Neuron (in vitro differentiated cells): ENCODE results near the gene EDC4.

Experiments
- H2AFZ ChIP-seq: one replicate; pipeline ENCODE4 v1.6.1; 2013; ENCODE audit warnings: low read depth, mild to moderate bottlenecking, inconsistent platforms, low read length, moderate library complexity
- H3K27me3 ChIP-seq: one replicate; pipeline ENCODE4 v1.6.1; 2013; ENCODE audit warnings: low read length; ENCODE audit not compliant: insufficient read depth
- H3K36me3 ChIP-seq: one replicate; pipeline ENCODE4 v1.6.1; 2013; ENCODE audit warnings: low read length; ENCODE audit not compliant: insufficient read depth
- H3K4me1 ChIP-seq: one replicate; pipeline ENCODE4 v1.6.1; 2013; ENCODE audit warnings: low read length; ENCODE audit not compliant: insufficient read depth
- H3K4me3 ChIP-seq: 2 replicates; pipeline ENCODE4 v1.5.1; 2013; ENCODE audit warnings: mild to moderate bottlenecking, low read length, moderate library complexity
- H3K9me3 ChIP-seq: one replicate; pipeline ENCODE4 v1.6.1; 2013; ENCODE audit warnings: low read length

EDC4 gene

DNA sequence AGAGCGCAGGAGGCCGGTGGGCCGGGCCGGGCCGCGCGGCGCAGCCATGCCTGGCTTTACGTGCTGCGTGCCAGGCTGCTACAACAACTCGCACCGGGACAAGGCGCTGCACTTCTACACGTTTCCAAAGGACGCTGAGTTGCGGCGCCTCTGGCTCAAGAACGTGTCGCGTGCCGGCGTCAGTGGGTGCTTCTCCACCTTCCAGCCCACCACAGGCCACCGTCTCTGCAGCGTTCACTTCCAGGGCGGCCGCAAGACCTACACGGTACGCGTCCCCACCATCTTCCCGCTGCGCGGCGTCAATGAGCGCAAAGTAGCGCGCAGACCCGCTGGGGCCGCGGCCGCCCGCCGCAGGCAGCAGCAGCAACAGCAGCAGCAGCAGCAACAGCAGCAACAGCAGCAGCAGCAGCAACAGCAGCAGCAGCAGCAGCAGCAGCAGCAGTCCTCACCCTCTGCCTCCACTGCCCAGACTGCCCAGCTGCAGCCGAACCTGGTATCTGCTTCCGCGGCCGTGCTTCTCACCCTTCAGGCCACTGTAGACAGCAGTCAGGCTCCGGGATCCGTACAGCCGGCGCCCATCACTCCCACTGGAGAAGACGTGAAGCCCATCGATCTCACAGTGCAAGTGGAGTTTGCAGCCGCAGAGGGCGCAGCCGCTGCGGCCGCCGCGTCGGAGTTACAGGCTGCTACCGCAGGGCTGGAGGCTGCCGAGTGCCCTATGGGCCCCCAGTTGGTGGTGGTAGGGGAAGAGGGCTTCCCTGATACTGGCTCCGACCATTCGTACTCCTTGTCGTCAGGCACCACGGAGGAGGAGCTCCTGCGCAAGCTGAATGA is 30.1 kb upstream of the EDC4 start:
- Histone ChIP-seq H3K4me1 (peaks cover 31% of the 10 kb centered on the region), H3K27me3 (no peaks in the 10 kb centered on the region), H3K9me3 (no peaks in the 10 kb centered on the region), H2AFZ (peak overlapping the region; percentile 72), H3K4me3 (peak overlapping the region; percentile 85), H3K36me3 (no peaks in the 10 kb centered on the region)

DNA sequence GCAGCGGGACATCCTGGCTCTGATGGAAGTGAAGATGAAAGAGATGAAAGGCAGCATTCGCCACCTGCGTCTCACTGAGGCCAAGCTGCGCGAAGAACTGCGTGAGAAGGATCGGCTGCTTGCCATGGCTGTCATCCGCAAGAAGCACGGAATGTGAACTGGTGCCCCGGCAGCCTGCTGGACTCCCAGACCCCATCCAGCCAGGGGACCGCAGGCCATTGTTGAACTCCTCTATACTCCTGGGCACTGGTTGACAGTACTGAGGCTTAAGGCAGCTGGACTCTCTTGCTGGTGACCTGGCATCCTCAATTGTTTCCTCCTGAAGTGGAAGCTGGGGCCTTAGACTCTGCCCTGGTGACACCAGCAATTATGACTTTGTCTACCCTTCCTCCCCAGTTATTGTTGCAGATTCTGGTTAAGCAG is 29.5 kb upstream of the EDC4 start:
- peaks cover 37% of the 10 kb centered on the region for H3K4me1 ChIP-seq

DNA sequence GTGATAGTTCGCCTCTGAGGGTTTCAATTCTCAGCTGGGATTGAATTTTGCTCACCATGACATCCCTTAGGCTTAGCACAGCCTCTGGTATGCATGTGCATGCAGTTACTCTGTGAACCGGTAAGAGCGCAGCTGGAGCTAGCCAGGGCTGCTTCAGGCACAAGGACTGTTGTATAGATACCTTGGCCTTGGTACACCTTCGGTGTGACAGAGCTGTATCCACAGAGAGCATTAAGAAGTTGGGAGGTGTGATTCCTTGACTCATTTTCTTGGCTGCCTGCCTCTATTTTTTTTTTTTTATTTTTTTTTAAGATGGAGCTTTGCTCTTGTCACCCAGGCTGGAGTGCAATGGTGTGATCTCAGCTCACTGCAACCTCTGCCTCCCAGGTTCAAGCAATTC is 28.4 kb upstream of the EDC4 start:
- H3K9me3 ChIP-seq, result no peaks in the 10 kb centered on the region
- no peak overlapping the region for H3K4me3 ChIP-seq
- H2AFZ ChIP-seq, result no peak overlapping the region
- H3K36me3 ChIP-seq, result peaks cover 5% of the 10 kb centered on the region
- H3K4me1 ChIP-seq, result peaks cover 37% of the 10 kb centered on the region
- H3K27me3 ChIP-seq, result no peaks in the 10 kb centered on the region

More for the DNA sequence above, 29.5 kb upstream of the EDC4 start:
- Histone ChIP-seq H3K4me3 (peak overlapping the region; percentile 85), H3K27me3 (no peaks in the 10 kb centered on the region), H3K36me3 (no peaks in the 10 kb centered on the region), H2AFZ (no peak overlapping the region), H3K9me3 (no peaks in the 10 kb centered on the region)

DNA sequence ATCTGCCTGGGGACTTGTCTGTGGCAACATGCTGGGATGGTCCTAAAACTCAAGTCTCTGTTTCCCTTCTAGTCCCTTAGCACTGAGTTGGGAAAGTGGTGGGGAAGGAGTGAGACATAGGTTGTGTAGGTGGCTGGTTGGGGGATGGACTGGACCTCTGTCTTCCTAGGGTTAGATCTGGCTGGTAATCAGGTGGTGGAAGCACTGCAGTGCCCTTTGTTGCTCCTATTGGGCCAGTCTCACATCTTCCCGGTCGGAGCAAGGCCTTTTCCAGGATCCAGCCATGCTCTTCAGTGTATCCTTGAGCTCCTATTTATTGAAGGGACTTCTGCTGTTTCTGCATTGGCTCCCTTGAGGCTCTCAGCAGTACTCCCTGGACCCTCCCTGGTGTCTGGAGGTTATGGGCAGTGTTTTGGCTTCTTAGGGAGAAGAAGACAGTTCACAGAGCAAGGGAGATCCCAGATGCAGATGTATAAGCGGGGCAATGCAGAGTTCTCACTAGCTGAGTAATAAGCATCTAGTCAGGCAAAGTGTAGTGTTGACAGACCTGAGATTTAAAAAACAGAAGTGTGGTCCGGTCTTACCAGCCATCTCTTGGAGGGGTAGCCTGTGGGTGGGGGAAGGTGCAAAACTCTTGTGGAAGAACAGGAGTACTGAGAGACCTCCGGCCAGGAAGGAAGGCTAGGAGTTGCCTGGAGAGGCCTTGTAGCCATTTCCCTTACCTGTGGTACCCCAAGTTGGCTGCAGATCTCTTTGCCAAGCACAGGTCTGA is 27.4 kb upstream of the EDC4 start:
- Histone ChIP-seq H3K4me3 (peak overlapping the region; percentile 96), H3K27me3 (no peaks in the 10 kb centered on the region)

DNA sequence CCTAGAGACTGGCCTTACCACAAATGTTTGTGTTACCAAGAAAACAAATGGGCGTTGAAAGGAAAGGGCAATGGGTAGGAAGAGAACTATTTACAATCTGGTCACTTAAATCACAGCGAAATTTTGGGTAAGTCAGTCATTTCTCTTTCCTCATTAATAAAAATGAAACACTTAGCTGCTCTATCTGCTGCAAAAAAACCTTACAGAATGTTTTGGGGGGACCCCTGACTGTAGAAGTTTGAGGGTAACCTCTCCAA is 26.9 kb upstream of the EDC4 start:
- peaks cover 37% of the 10 kb centered on the region for H3K4me1 ChIP-seq
- no peaks in the 10 kb centered on the region for H3K9me3 ChIP-seq
- peak overlapping the region; percentile 13 for H2AFZ ChIP-seq
- peaks cover 9% of the 10 kb centered on the region for H3K36me3 ChIP-seq
- peak overlapping the region; percentile 96 for H3K4me3 ChIP-seq
- no peaks in the 10 kb centered on the region for H3K27me3 ChIP-seq

More for the DNA sequence above, 27.4 kb upstream of the EDC4 start:
- no peaks in the 10 kb centered on the region for H3K9me3 ChIP-seq
- peaks cover 37% of the 10 kb centered on the region for H3K4me1 ChIP-seq
- H2AFZ ChIP-seq, result no peak overlapping the region
- H3K36me3 ChIP-seq, result peaks cover 7% of the 10 kb centered on the region

DNA sequence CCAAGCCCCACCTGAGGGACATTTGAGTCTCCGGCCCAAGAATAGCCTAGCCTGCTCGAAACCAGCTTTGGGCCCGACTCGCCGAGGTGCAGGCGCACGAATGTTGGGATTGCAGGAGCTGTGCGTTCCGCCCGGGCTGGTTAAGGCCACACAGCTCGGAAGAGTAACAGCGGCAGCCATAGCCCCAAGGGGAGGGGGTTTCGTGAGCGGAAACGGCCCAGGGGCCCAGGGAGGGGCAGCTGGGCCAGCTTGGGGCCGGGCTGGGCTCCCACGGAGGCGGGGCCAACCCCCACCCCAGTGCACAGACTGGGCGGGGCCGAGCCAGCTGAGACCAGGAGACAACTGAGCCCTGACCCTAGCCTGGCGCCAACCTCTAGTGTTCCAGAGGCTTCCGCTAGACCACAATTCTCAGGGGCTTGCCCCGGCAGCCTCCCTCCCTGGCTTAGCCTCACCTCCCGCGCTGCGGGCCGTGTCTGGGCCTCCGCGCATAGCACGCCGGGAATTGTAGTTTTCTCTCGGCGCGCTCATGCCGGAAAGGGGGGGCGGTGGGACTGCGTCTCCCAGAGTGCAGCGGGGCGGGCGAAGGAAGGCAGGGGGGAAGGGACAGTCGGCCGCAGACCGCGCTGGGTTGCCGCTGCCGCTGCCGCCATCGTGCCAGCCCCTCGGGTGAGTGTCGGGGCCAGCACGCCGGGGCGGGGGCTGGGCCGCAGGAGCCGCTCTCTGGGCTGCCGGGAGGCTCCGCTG is 26.4 kb upstream of the EDC4 start, which contains the start of gene NUTF2:
Gene NUTF2 (plus strand): TSS at position 614 of the 744 bp plus-strand sequence. CDS start 18,198 bp downstream, outside the sequence.
- H3K9me3 ChIP-seq, result no peaks in the 10 kb centered on the region
- peaks cover 37% of the 10 kb centered on the region for H3K4me1 ChIP-seq
- H3K36me3 ChIP-seq, result peaks cover 9% of the 10 kb centered on the region
- H3K4me3 ChIP-seq, result peak within 1 kb of the TSS; percentile 96
- peak within 1 kb of the TSS; percentile 51 for H2AFZ ChIP-seq
- H3K27me3 ChIP-seq, result no peaks in the 10 kb centered on the region

DNA sequence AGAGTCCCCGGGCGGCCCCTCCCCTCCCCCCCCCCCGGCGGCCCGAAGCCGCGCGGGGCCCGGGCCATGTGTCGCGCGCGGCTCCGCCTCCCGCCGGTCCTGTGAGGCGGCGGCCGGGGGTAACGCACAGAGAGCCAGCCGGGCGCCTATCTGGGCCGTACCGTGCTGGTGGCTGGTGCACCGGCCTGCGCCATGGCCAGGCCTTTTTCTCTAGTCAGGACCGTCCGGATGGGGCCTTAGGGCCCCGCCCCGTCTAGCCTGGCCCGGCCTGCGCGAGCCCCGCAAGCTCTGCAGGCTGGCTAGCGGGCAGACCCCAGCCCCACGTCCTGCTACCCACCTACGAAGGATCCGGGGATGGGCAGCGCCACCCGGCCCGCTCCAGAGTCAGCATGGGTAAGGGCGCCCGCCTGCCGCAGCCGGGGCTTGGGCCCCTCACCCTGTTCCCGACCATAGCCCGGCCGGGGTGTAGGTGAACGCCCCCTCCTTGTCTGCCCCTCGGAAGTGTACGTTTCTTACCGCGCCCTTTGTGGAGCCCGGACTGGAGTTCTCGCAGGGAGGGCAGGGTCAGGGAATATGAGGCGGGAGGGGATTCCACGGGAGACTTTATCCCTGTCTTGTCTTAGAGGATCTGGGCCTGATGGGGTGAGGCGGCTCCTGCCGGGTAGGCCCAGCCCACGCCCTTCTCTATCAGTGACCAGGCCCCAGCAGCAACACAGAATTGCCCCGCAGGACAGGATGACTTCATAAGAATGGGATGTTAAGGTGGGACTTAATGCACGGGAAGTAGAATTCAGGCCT is 25.6 kb upstream of the EDC4 start, which contains the start of gene CENPT:
Gene CENPT (minus strand): TSS at position 630 of the 798 bp plus-strand sequence. CDS start 13,834 bp downstream, outside the sequence.
- Histone ChIP-seq H3K4me3 (peak within 1 kb of the TSS; percentile 96), H3K9me3 (no peaks in the 10 kb centered on the region), H3K27me3 (no peaks in the 10 kb centered on the region), H3K36me3 (peaks cover 12% of the 10 kb centered on the region), H2AFZ (peak within 1 kb of the TSS; percentile 51), H3K4me1 (peaks cover 37% of the 10 kb centered on the region)

DNA sequence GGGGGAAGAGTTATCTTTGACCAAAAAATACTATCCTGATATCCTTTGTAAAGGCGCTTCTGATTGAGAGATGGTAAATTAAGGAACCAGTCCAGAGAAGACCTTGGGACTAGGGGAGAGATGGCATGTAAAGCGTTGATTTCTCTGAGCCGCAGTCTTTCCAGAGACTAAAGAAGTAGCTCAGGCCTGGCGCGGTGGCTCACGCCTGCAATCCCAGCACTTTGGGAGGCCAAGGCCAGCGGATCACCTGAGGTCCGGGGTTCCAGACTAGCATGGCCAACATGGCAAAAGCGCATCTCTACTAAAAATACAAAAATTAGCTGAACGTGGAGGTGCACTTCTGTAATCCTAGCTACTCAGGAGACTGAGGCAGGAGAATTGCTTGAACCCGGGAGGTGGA is 24.7 kb upstream of the EDC4 start:
- H3K27me3 ChIP-seq, result no peaks in the 10 kb centered on the region
- peaks cover 12% of the 10 kb centered on the region for H3K36me3 ChIP-seq
- no peaks in the 10 kb centered on the region for H3K9me3 ChIP-seq

DNA sequence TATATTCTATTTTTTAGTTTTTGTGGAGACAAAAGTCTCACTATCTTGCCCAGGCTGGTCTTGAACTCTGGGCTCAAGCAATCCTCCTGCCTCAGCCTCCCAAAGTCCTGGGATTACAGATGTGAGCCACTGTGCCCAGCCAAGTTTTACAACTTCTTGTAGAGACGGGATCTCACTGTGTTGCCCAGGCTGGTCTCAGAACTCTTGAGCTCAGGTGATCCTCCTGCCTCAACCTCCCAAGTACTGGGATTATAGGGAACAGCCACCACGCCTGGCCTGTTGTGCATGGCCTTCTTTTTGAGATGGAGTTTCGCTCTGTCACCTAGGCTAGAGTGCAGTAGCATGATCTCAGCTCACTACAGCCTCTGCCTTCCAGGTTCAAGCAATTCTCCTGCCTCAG is 19.2 kb upstream of the EDC4 start:
- Histone ChIP-seq H3K9me3 (no peaks in the 10 kb centered on the region), H3K27me3 (no peaks in the 10 kb centered on the region), H3K4me3 (no peak overlapping the region), H3K4me1 (no peaks in the 10 kb centered on the region), H3K36me3 (peaks cover 16% of the 10 kb centered on the region), H2AFZ (no peak overlapping the region)

More for the DNA sequence above, 24.7 kb upstream of the EDC4 start:
- Histone ChIP-seq H3K4me1 (peaks cover 36% of the 10 kb centered on the region), H3K4me3 (peak overlapping the region; percentile 96), H2AFZ (no peak overlapping the region)

DNA sequence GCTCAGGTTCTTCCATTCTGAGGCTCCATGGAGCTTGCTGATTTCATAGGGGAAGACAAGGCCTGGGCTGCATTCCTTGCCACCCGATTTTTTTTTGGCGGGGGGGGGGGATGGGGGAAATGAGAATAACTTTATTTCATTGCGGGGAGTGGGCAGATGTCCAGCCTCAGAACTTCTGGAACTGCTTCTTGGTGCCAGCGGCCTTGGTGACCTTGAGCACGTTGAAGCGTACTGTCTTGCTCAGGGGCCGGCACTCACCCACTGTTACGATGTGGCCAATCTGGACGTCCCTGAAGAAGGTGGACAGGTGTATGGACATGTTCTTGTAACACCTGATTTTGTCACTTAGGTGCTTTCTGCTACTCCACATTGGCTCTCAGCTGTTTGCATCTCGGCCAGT is 17.1 kb upstream of the EDC4 start:
- Histone ChIP-seq H3K9me3 (no peaks in the 10 kb centered on the region), H3K4me1 (no peaks in the 10 kb centered on the region), H3K4me3 (no peak overlapping the region), H2AFZ (no peak overlapping the region), H3K36me3 (peaks cover 12% of the 10 kb centered on the region), H3K27me3 (no peaks in the 10 kb centered on the region)

DNA sequence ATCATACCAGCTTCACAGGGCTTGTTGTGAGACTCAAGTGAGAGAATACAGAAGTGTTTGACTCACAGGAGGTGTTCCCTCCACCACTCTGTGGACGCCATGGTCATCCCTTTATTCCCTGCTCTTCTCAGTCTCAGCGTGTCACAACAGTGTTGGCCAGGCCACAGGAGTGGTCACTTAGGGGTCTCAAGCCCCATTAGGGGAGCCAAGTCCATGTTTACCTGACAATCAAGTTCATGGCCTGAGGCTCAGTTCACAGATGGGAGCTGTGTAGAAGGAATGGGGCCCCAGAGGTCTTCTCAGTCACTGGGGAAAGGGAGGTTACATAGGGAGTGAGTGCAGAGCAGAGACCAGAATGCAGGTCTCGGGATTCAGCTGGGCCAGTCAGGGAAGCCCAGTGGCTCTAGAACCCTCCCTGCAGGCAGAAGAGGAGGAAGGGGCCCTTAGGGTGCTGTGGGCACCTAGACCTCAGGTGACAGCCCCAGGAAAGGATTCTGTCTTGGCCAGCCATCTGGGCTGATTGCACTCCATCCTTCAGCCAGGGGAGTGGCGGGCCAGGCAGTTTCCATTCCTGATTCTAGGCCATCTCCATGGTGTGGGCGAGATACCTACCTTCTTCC is 15.8 kb upstream of the EDC4 start:
- H2AFZ ChIP-seq, result no peak overlapping the region
- H3K36me3 ChIP-seq, result peaks cover 20% of the 10 kb centered on the region
- H3K9me3 ChIP-seq, result no peaks in the 10 kb centered on the region
- H3K4me1 ChIP-seq, result no peaks in the 10 kb centered on the region
- H3K27me3 ChIP-seq, result no peaks in the 10 kb centered on the region
- no peak overlapping the region for H3K4me3 ChIP-seq
